ENCODE measurements around the gene WASL.

The WASL gene

GRCh38 chr7:123645516-123645915 lies 103.3 kb downstream of the WASL start:
- Histone ChIP-seq H3K9me3 (no peaks in the 10 kb centered on the region), H3K27ac (no peak overlapping the region), H3K4me3 (ENCODE audit: low read depth in 1 of 2, low read length in 1 of 2) (no peak overlapping the region), H3K36me3 (no peaks in the 10 kb centered on the region), H3K27me3 (peaks cover 28% of the 10 kb centered on the region), H3K4me1 (ENCODE audit: control insufficient read depth in 1 of 2, insufficient read depth in 1 of 2, low read depth in 1 of 2, low read length in 1 of 2) (peaks cover 19 to 30% of the 10 kb centered on the region in 2 experiments)
- TF ChIP-seq CTCF (IDR thresholded peaks at IDR 0.05) = no peak

- Histone ChIP-seq H3K36me3 (no peaks in the 10 kb centered on the region), H3K4me3 (ENCODE audit: low read depth in 1 of 2, low read length in 1 of 2) (no peak overlapping the region), H3K9me3 (no peaks in the 10 kb centered on the region), H3K27ac (no peak overlapping the region), H3K4me1 (ENCODE audit: control insufficient read depth in 1 of 2, insufficient read depth in 1 of 2, low read depth in 1 of 2, low read length in 1 of 2) (peaks cover 18 to 27% of the 10 kb centered on the region in 2 experiments), H3K27me3 (peaks cover 40% of the 10 kb centered on the region)
- no peak for TF ChIP-seq CTCF (IDR thresholded peaks at IDR 0.05)
Measured at GRCh38 chr7:123643495-123644441, 105.0 kb downstream of the WASL start.

- no peak for TF ChIP-seq CTCF (IDR thresholded peaks at IDR 0.05)
- peaks cover 57% of the 10 kb centered on the region for H3K27me3 ChIP-seq
- no peaks in the 10 kb centered on the region for H3K9me3 ChIP-seq
- no peak overlapping the region for H3K27ac ChIP-seq
- H3K4me1 ChIP-seq (ENCODE audit: control insufficient read depth in 1 of 2, insufficient read depth in 1 of 2, low read depth in 1 of 2, low read length in 1 of 2) = peaks cover 11 to 16% of the 10 kb centered on the region in 2 experiments
- H3K36me3 ChIP-seq = no peaks in the 10 kb centered on the region
- no peak overlapping the region for H3K4me3 ChIP-seq (ENCODE audit: low read depth in 1 of 2, low read length in 1 of 2)
Measured at GRCh38 chr7:123641901-123642300, 106.9 kb downstream of the WASL start.

- Histone ChIP-seq H3K9me3 (no peaks in the 10 kb centered on the region), H3K4me3 (ENCODE audit: low read depth in 1 of 2, low read length in 1 of 2) (no peak overlapping the region), H3K4me1 (ENCODE audit: control insufficient read depth in 1 of 2, insufficient read depth in 1 of 2, low read depth in 1 of 2, low read length in 1 of 2) (peaks cover 6 to 8% of the 10 kb centered on the region in 2 experiments), H3K27me3 (peaks cover 68% of the 10 kb centered on the region), H3K36me3 (no peaks in the 10 kb centered on the region), H3K27ac (no peak overlapping the region)
- no peak for TF ChIP-seq CTCF (IDR thresholded peaks at IDR 0.05)
Measured at GRCh38 chr7:123640583-123640982, 108.2 kb downstream of the WASL start.

DNA sequence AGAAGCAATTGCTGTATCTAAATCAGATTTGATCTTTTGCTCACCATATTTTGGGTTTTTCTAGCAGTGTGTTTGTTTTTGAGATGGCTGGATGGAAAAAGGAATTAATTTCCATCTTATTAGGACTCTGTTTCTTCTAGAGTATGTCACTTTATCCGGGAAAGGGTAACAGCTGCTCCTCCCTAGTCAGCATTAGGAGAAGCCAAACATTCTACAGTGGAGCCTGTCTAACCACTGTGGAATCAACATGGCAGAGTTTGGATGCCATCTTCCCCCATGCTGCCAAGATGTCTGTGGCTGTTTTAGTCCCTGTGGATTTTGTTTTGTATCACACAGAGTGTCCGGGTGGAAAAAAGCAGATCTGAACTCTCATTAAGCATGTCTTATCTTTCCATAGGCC lies 109.2 kb downstream of the WASL start:
- H3K4me1 ChIP-seq (ENCODE audit: control insufficient read depth in 1 of 2, insufficient read depth in 1 of 2, low read depth in 1 of 2, low read length in 1 of 2) = peaks cover 0 to 2% of the 10 kb centered on the region in 2 experiments
- peaks cover 67% of the 10 kb centered on the region for H3K27me3 ChIP-seq
- H3K4me3 ChIP-seq (ENCODE audit: low read depth in 1 of 2, low read length in 1 of 2) = no peak overlapping the region
- H3K36me3 ChIP-seq = no peaks in the 10 kb centered on the region
- H3K27ac ChIP-seq = no peak overlapping the region
- TF ChIP-seq CTCF (IDR thresholded peaks at IDR 0.05) = no peak
- H3K9me3 ChIP-seq = no peaks in the 10 kb centered on the region

Data from neutrophil (primary cell).